LHCN-M2 (cell line): ENCODE results near the gene FNIP1. TPM values are rescaled to one million over a fixed set of nuclear protein-coding genes. Genes with fewer than 3 reads are reported as not detected.

Experiments
- DNase-seq: peaks from one replicate; pipeline ENCODE4 v3.0.0-alpha.2; 2012; ENCODE audit warnings: low read depth
- total RNA-seq: library from RNA; depleted of rRNA; stranded (reverse); fragments of >200 nt; gene quantifications from 2 replicates; pipeline ENCODE4 v1.2.3, GENCODE V29; 2014

FNIP1 gene
- total RNA-seq, 1 experiment from 2014 or later, result 55.4 TPM

- DNase-seq, result no peak
Observed at GRCh38 chr5:131685516-131686171, 111.2 kb downstream of the FNIP1 start.

- DNase-seq, result no peak
Observed at GRCh38 chr5:131684595-131684994, 112.2 kb downstream of the FNIP1 start.

GRCh38 chr5:131684051-131684450, 112.8 kb downstream of the FNIP1 start:
- DNase-seq, result no peak

- DNase-seq, result no peak
Observed at GRCh38 chr5:131682826-131683225, 114.0 kb downstream of the FNIP1 start.

GRCh38 chr5:131682175-131682574, 114.6 kb downstream of the FNIP1 start:
- DNase-seq, result no peak

GRCh38 chr5:131679911-131680310, 116.9 kb downstream of the FNIP1 start:
- DNase-seq, result peak; percentile 57

- DNase-seq, result peak; percentile 10
Observed at GRCh38 chr5:131678273-131678672, 118.5 kb downstream of the FNIP1 start.

- no peak for DNase-seq
Observed at GRCh38 chr5:131677115-131677514, 119.7 kb downstream of the FNIP1 start.

GRCh38 chr5:131672776-131673175, 124.0 kb downstream of the FNIP1 start:
- DNase-seq, result no peak

- DNase-seq, result peak; percentile 15
Observed at GRCh38 chr5:131671994-131672655, 124.7 kb downstream of the FNIP1 start.

- DNase-seq, result no peak
Observed at GRCh38 chr5:131671409-131671808, 125.4 kb downstream of the FNIP1 start.

- no peak for DNase-seq
Observed at GRCh38 chr5:131664929-131665328, 131.9 kb downstream of the FNIP1 start.

GRCh38 chr5:131661933-131662332, 134.9 kb downstream of the FNIP1 start:
- peak; percentile 6 for DNase-seq

GRCh38 chr5:131659841-131660240, 137.0 kb downstream of the FNIP1 start:
- no peak for DNase-seq

- no peak for DNase-seq
Observed at GRCh38 chr5:131659290-131659689, 137.5 kb downstream of the FNIP1 start.

- no peak for DNase-seq
Observed at GRCh38 chr5:131654776-131655175, 142.0 kb downstream of the FNIP1 start.

- DNase-seq, result no peak
Observed at GRCh38 chr5:131654309-131654708, 142.5 kb downstream of the FNIP1 start.

- no peak for DNase-seq
Observed at GRCh38 chr5:131649161-131649560, 147.7 kb downstream of the FNIP1 start.

- DNase-seq, result no peak
Observed at GRCh38 chr5:131647048-131647769, 149.6 kb downstream of the FNIP1 start.

- peak; percentile 27 for DNase-seq
Observed at GRCh38 chr5:131644822-131645221, 152.0 kb downstream of the FNIP1 start.

- no peak for DNase-seq
Observed at GRCh38 chr5:131644370-131644769, 152.4 kb downstream of the FNIP1 start.

GRCh38 chr5:131641494-131641893, 155.3 kb downstream of the FNIP1 start:
- DNase-seq, result no peak
